ENCODE measurements around the gene NCOR1. TPM values are rescaled to one million over a fixed set of nuclear protein-coding genes. Genes with fewer than 3 reads are reported as not detected.
"Not testable (repeated sequence)": the region's sequence is repeated elsewhere in the genome, so short reads cannot be mapped to it uniquely, and the experiment has no call there.

NCOR1 gene
- total RNA-seq, 1 donor from 2014 or later, result 141 TPM

DNA sequence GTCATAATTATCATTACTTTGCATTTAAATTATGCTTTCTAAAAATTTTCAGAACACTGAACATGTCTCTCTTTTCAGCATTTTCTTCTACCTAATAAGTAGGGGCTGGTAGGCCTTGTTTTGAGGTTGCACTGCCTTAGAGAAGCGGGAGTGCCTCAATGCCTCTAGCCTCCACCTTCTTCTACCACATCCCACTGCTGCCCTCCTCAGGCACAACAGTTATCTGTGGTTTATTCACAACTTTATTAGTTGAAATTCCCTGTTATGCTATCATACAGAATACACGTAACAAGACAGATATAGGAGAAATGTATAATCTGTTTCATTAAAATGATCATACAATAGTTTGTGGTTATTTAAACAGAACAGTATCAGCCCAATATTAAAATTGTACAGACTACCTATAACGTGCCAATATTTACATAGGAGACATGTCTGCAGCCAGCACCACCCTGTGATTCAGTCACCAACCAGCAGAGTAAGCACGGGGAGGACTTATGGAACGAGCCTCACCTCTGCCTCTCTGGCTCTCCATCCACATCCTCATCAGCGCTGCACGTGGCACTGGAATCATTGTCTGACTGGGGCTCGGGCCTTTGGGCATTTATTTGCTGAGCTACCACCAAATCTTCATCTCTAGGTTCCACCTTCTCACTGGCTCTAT, 114.5 kb downstream of the NCOR1 start:
- intact Hi-C loops (cut with micrococcal nuclease), result no loop called here

DNA sequence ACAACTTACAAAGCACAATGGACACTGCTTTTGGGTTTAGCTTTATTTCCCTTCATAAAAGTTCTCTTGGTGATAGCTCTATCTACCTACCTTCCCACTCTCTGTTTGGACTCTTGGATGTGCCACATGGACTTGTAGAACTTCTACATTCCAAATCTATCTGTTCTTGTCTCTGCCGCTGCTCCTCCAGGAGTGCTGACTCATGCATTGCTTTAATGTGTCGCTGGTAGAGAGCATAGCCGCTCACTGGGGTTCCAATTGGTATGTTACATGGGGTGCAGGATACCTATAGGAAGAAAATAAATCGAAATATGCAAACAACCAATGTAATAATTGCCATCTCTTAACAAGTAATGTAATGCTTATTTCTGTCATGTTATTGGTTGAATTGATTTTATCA, 123.6 kb downstream of the NCOR1 start:
- intact Hi-C loops (cut with micrococcal nuclease), result no loop called here

DNA sequence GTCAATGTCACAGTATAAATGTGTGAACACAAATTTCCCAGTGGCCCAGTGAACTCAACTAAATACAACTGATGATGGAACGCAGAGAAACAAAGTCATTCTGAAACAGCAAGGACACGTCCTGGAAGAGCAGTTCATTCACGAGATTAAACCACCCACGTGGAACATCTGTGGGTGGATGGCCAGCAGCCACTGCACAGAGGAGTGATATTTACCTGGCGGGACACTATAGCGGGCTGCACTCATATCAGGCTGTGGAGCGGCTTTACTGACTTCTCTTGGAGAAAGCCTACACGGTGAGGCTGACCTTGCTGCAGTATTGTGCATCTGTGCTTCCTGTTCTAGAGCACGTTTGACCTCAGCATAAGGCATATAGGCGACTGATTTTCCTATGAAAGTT, 128.4 kb downstream of the NCOR1 start:
- intact Hi-C loops (cut with micrococcal nuclease), result no loop called here

DNA sequence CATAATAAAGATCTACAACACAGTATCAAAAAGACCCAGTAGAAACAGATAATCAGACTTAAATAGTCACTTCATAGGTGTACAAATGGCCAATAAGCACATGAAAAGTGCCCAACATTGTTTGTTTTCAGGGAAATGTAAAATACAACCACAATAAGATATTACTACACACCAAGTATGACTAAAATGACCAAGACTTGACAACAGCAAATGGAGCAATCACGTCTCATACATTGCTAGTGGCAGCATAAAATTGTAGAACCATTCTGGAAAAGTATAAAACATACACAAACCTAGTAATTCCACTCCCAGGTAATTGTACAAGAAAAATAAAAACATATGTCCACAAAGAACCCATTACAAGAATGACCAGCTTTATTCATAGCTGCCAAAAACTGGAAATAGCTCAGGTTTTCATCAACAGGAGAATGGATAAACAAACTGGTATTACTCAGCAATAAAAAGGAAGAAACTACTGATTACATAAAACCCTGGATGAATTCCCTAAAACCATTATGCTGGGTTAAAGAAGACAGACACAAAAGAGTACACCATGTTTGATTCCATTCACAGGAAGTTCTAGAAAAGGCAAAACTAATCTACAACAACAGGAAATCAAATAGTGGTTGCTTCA, 130.2 kb downstream of the NCOR1 start:
- intact Hi-C loops (cut with micrococcal nuclease), result no loop called here

DNA sequence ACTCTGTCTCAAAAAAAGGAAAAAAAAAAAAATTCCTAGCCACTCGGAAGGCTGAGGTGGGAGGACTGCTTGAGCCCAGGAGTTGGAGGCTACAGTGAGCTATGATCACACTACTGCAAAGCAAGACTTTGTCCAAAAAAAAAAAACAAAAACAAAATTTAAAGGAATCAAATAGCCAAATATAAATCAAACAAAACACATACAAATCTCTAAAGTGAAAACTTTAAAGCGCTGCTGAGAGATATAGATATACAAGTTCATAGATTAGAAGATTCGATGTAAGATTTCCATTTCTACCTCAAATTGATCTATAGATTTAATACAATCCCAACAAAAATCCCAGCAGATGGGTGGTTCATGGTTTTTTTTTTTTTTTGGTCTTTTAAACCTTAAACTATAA, 132.1 kb downstream of the NCOR1 start:
- intact Hi-C loops (cut with micrococcal nuclease), result no loop called here

DNA sequence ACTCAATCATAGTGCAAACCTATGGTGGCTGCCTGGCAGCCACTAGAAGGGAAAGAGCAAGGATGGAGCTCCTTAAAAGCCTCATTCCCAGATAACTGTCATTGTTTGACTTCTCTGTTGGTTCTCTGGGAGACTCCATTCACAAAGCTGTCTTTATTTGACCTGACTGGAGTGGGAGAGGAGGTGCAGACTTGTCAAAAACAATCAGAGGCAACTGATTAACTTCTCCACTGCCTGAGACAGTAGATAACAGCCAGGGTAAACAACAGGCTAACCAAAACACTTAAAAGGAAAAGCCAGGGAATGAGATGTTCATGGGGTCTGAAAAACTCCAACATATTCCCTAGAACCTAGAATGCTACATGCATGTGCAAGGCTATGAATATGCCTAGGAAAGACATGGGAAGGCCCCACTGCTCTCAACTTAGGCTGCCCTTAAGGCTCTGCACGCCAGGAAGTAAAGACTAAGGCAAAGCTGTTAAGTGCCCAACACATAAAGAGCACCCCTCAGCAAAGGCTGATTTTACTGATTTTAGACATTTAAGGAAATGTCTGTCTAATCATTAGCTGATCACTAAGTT, 133.7 kb downstream of the NCOR1 start:
- intact Hi-C loops (cut with micrococcal nuclease), result no loop called here

DNA sequence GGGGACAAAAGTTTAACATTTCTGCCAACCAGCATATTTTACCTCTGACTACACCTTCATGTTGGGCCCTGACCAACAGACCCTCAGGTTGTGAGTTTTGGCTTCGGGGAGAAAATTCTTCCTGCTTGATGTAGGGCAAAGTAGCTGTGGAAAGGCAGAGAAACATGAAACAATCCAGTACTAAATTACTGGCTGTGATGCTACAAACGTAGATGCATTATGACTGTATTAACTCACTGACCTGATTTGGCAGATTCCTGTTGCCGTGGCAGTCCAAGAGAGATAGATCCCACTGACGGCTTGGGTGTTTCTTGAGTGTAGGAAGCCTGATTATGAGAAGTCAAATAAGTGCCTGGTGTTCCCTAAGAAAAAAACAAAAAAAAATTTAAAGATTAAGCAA, 135.0 kb downstream of the NCOR1 start:
- intact Hi-C loops (cut with micrococcal nuclease), result no loop called here

DNA sequence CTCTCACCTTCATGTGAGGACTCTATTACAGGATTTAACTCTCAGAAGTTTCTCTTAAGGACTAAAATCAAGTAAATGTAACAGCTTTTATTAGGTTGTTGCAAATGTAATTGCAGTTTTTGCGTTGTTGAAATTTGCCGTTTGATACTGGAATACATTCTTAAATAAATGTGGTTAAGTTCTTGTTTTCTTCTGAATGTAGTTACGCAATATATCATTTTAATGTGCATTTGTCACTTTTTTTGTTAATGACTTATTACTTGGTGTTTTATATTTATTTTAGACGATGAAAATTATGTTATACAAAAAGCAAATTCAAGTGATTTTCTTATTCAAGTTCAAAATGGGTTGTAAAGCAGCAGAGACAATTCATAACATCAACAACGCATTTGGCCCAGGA, 139.4 kb downstream of the NCOR1 start:
- intact Hi-C loops (cut with micrococcal nuclease), result no loop called here

DNA sequence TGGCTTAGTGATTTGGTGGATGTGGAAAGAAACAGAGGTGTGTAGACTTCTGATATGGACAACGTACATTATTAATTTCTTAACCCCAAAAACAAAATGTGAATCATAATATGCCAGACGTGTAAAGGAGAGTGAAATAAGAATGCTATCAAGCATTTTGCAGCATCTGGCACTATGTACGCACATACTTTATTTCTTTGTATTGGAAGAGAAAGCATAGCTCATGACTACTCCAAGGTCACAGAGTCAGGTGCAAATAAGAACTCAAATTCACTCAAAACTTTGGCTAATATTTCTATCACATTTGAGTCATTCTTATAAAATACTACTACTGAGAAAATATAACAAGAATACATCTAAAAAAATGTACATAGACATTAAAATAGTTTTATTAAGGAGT, 140.9 kb downstream of the NCOR1 start:
- intact Hi-C loops (cut with micrococcal nuclease), result no loop called here

DNA sequence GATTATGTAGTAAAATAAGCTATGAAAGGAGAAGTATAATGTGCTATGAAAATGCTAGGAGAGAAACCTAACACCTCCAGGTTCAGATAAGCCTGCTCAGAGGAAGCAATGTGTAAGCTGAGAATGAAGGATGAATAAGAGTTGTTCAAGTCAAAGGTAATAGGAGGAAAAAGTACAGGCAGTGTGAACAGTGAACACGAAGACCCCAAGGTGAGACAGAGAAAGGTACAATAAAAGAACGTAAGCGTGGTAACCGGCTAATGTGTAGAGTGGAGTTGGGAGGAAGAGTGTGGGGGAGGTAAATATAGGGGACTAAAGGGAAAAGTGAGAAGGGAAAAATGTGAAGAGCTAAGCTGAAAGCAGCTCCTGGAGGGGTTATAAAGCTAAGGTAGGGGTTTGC, 141.5 kb downstream of the NCOR1 start:
- intact Hi-C loops (cut with micrococcal nuclease), result no loop called here

DNA sequence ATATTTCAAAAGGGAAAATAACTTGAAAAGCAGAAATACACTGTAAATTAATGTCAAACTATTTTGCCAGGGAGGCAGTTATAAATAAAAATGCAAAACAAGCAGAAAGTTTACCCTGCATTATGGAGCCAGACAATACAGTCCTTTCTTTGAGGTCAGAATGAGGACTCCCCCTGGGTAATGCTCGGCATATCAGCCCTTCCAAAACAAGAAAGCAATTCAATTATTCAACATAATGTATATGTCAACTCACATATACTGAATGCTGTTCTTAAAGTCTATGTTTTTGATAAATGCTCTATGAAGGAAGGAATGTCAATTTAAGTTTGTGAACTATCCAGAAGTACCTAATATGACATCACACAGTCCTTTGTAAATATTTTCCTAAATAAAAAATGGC, 143.3 kb downstream of the NCOR1 start:
- intact Hi-C loops (cut with micrococcal nuclease), result no loop called here

DNA sequence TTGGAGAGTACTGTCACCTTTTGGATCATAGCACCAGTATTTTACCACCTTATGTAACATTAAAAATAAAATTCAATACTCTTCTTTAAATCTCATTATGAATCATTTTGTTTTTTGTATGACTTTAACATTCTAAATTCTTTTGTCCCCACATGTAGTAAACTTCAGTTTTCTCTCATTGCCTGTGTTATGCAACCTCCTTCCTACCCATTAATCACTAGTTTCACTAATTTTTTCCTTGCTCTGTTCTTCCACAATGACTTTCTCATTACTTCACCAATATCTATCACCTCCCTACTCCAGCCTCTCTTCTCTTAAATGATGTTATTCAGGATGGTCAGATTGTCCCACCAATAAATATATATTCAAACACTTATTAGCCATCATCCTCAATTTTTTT, 147.0 kb downstream of the NCOR1 start:
- intact Hi-C loops (cut with micrococcal nuclease), result no loop called here

DNA sequence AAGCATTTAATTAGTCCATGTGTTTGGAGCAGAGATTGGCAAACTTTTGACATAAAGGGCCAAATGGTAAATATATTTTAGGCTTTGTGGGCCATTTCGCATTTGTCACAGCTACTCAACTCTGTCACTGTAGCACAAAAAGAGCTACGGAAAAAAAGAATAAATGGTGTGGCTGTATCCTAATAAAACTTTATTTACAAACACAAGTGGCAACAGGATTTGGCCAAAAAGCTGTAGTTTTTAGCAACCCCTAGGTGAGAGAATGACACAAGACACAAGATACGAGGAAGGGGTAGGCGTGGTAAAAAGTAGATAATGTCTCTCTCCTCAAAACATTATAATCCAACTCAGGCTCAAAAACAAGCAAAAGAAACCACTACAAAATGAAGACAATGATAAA, 149.2 kb downstream of the NCOR1 start:
- intact Hi-C loops (cut with micrococcal nuclease), result no loop called here

DNA sequence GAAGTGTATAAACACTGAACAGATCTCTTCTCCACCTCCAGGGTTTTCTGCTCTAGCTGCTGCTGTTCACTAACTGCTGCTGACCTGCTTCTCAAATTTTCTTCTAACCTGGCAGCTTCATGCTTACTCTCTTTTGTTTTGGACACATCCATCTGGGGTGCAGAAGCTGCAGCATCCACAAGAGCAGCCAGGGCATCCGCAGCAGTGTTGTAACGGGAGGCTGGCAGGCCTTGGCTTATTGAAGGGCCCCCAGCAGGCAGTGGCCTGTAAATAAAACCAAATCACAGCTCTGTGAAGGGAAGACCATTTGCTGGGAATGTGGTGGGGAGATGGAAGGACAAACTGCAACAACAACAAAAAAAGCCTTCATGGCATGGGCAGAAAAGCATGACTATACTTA, 153.7 kb downstream of the NCOR1 start:
- intact Hi-C loops (cut with micrococcal nuclease), result no loop called here

DNA sequence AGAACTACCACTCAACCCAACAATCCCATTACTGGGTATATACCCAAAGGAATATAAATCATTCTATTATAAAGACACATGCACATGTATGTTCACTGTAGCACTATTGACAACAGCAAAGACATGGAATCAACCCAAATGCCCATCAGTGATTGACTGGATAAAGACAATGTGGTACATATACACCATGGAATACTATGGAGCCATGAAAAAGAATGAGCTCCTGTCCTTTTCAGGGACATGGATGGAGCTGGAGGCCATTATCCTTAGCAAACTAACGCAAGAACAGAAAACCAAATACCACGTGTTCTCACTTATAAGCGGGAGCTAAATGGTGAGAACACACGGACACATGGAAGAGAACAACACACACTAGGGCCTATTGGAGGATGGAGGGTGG, 160.2 kb downstream of the NCOR1 start:
- intact Hi-C loops (cut with micrococcal nuclease), result not testable (repeated sequence)

DNA sequence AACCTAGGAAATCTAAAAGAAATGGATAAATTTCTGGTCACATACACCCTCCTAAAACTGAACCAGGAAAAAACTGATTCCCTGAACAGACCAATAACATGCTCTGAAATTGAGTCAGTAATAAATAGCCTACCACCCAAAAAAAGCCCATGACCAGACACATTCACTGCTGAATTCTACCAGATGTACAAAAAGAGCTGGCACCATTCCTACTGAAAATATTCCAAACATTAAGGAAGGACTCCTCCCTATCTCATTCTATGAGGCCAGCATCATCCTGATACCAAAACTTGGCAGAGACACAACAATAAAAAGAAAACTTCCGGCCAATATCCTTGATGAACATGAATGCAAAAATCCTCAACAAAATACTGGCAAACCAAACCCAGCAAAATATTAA, 162.8 kb downstream of the NCOR1 start:
- intact Hi-C loops (cut with micrococcal nuclease), result no loop called here

DNA sequence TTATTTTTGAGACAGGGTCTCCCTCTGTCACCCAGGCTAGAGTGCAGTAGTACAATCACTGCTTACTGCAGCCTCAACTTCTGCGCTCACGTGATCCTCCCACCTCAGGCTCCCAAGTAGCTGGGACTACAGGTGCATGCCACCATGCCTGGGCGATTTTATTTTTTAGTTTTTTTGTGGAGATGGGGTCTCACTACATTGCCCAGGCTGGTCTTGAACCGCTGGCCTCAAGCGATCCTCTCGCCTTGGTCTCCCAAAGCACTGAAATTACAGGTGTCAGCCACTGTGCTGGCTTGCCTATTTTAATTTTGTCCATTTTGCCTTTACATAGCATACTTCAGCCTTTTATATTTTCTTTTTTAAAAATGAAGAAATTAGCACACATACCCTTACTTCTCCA, 164.5 kb downstream of the NCOR1 start:
- intact Hi-C loops (cut with micrococcal nuclease), result no loop called here

DNA sequence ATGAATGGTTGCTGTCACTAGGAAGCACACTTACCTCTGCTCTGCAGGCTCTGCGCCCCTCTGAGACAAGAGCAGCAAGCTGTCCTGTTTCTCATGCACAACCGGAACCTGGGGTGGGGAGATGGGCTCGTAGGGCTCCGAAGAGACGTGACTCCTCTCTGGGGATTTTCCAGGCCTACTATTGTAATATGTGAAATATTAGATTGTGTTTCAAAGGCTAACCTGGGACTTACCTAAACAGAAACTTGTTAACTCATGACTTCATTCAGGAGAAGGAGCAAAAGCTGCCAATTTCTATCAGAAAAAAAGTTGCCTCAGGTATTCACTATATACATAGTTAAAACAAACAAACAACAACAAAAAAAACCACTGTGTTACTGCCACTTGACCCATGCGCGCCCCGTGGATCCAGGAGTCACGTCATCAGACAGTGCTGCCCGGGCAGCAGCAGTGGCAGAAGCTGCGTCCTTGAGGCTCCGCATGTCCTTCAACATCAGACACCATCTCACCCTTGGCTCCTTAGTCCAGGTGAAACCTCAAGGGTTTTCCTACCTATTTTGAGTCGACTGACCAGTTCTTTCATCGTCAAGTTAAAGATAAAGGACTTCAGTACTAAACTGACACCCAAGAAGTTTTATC, 166.4 kb downstream of the NCOR1 start:
- intact Hi-C loops (cut with micrococcal nuclease), result no loop called here

DNA sequence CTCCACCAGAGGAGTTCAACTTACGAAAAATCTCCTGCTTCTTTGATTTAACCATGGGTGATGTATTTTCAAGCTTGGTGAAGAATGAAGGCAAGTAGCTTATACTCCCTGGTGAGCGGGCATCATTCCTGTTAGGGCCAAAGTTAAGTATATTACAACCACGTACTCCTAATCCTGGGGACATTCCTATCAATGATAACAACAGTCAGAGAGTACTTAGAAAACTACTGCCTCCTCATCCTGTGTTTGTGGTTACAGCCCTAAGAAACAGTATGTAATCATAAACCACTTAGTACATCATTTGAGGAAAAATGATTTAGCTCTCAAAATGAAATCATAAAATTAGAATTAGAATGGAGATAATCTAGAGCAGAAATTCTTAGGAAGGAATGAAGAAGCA, 168.4 kb downstream of the NCOR1 start:
- intact Hi-C loops (cut with micrococcal nuclease), result no loop called here

DNA sequence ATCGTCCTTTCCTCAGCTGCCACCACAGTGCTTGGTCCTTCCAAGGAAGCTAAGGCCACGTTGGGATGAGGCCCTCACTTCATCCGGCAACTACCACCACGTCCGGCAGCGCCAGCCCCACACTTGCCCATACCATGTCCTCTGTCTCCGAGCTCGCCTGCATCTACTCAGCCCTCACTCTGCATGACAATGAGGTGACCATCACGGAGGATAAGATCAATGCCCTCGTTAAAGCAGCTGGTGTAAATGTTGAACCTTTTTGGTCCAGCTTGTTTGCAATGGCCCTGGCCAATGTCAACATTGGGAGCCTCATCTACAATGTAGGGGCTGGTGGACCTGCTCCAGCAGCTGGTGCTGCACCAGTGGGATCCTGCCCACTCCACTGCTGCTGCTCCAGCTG, 170.8 kb downstream of the NCOR1 start:
- intact Hi-C loops (cut with micrococcal nuclease), result no loop called here

DNA sequence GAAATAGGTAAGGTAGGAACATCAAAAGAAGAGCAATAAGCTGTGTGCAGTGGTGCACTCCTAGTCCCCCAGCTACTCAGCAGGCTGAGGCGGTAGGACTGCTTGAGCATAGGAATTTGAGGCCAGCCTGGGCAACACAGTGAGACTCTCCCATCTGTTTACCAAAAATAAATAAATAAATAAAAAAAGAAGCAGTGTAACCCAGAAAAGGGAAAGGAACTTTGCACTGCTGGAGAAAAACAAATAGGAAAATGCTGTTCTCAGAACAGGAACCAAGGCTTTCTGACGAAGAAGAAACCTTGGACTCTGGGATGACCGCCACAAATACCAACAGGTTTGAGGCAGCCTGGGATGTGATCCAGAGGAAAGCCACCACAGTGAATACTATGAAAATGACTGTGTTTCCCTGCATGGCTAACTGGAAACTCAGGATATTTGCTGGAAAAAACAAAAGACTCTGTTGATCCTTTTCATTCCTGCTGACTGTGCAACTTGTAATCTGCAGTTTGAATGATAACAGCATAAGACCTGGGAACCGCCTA, 174.6 kb downstream of the NCOR1 start:
- intact Hi-C loops (cut with micrococcal nuclease), result no loop called here

DNA sequence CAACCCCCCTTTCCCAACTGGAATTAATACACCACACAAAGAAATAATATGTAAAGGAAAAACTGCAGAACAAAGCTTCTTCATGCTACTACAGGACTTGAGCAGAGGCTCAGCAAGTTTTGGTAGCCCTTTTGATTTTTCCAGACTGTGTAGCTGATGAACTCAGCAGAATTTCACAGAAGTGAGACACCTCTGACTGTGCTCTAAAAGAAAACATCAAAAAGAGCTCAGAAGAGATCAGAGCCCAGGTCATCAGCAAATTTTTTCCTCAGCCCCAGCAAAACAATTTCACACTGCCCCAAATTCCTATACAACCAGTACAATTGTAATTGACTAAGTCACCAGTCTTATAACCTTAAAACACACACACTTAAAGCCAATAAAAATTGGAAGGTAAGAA, 177.7 kb downstream of the NCOR1 start:
- intact Hi-C loops (cut with micrococcal nuclease), result no loop called here

All from T-helper 2 cell treated with Interferon-gamma antibody and Interleukin-4, amounts not matched to agents 100 ng/mL and 5 ng/mL, for 36 hours (primary cell).